GM23338 (cell line): ENCODE data around the gene WNT8A.

Experiments used
- EZH2 ChIP-seq: fragments of 200-600 bp; sonication (generic); IDR thresholded peaks from one replicate; pipeline ENCODE4 v1.8.0; 2017; ENCODE audit warnings: antibody characterized with exemption, mild to moderate bottlenecking, low read depth; ENCODE audit not compliant: unreplicated experiment
- EZH2phosphoT487 ChIP-seq: fragments of 200-600 bp; sonication (generic); IDR thresholded peaks from one replicate; pipeline ENCODE4 v1.8.1; 2018; ENCODE audit warnings: antibody characterized with exemption; ENCODE audit not compliant: unreplicated experiment
- POLR2AphosphoS5 ChIP-seq: IDR thresholded peaks from 2 replicates; pipeline ENCODE4 v1.6.1; 2016; ENCODE audit warnings: antibody characterized with exemption, low read depth
- TF ChIP-seq, protein P1 (sequence below), 2 experiments: fragments of 200-600 bp in 1 of 2; sonication (generic) in 1 of 2; conservative IDR thresholded peaks; 2 replicates each; pipeline versions ENCODE4 v1.5.1 to v1.6.1; 2016 to 2017; ENCODE audit warnings: antibody characterized with exemption in 2 of 2, low read depth in 2 of 2, mild to moderate bottlenecking in 2 of 2, moderate library complexity in 1 of 2

GRCh38 chr5:138129347-138129746, 45.5 kb downstream of the WNT8A start:
- no peak for TF ChIP-seq EZH2
- no peak for TF ChIP-seq EZH2phosphoT487
- TF ChIP-seq, protein P1, sequence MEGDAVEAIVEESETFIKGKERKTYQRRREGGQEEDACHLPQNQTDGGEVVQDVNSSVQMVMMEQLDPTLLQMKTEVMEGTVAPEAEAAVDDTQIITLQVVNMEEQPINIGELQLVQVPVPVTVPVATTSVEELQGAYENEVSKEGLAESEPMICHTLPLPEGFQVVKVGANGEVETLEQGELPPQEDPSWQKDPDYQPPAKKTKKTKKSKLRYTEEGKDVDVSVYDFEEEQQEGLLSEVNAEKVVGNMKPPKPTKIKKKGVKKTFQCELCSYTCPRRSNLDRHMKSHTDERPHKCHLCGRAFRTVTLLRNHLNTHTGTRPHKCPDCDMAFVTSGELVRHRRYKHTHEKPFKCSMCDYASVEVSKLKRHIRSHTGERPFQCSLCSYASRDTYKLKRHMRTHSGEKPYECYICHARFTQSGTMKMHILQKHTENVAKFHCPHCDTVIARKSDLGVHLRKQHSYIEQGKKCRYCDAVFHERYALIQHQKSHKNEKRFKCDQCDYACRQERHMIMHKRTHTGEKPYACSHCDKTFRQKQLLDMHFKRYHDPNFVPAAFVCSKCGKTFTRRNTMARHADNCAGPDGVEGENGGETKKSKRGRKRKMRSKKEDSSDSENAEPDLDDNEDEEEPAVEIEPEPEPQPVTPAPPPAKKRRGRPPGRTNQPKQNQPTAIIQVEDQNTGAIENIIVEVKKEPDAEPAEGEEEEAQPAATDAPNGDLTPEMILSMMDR (conservative IDR thresholded peaks at IDR 0.05; ENCODE audit: low read depth in 2 of 2), result no peak
- no peak for TF ChIP-seq POLR2AphosphoS5
